RWPE2 (cell line): Measurements from ENCODE around the gene CRTC2.

ENCODE experiments used
- ATAC-seq: fragments of 200-7000 bp; cut with Tn5 transposase; 3 replicates; pipeline ENCODE4 v1.9.1; 2021; ENCODE audit warnings: low read depth
- DNase-seq: peaks from one replicate; pipeline ENCODE4 v3.0.0-alpha.2; 2020; ENCODE audit warnings: low spot score
- H3K27ac ChIP-seq: fragments of 450-650 bp; 2 replicates; pipeline ENCODE4 v1.5.1; 2017; ENCODE audit warnings: mild to moderate bottlenecking; ENCODE audit not compliant: poor library complexity, severe bottlenecking
- H3K27me3 ChIP-seq: fragments of 250-450 bp; sonication (Bioruptor Pico); 2 replicates; pipeline ENCODE4 v1.5.1; 2021; ENCODE audit warnings: mild to moderate bottlenecking, moderate library complexity; ENCODE audit not compliant: insufficient read depth, poor library complexity, severe bottlenecking
- H3K36me3 ChIP-seq: fragments of 250-450 bp; sonication (Bioruptor Pico); 2 replicates; pipeline ENCODE4 v1.5.1; 2020; ENCODE audit warnings: low read depth, mild to moderate bottlenecking, moderate library complexity
- H3K4me1 ChIP-seq: fragments of 250-450 bp; sonication (Bioruptor Pico); 2 replicates; pipeline ENCODE4 v1.5.1; 2021; ENCODE audit warnings: mild to moderate bottlenecking, moderate library complexity; ENCODE audit not compliant: insufficient read depth, poor library complexity, severe bottlenecking
- H3K4me3 ChIP-seq: fragments of 250-450 bp; sonication (Bioruptor Pico); 2 replicates; pipeline ENCODE4 v1.5.1; 2021; ENCODE audit warnings: mild to moderate bottlenecking, moderate library complexity; ENCODE audit not compliant: severe bottlenecking
- H3K9me3 ChIP-seq: fragments of 250-450 bp; sonication (Bioruptor Pico); 2 replicates; pipeline ENCODE4 v1.5.1; 2021; ENCODE audit warnings: mild to moderate bottlenecking, moderate library complexity; ENCODE audit not compliant: severe bottlenecking
- CTCF ChIP-seq: fragments of 450-650 bp; IDR thresholded peaks from one replicate; pipeline ENCODE4 v1.5.1; 2017; ENCODE audit warnings: mild to moderate bottlenecking, moderate library complexity; ENCODE audit not compliant: poor library complexity, severe bottlenecking

Gene CRTC2

DNA sequence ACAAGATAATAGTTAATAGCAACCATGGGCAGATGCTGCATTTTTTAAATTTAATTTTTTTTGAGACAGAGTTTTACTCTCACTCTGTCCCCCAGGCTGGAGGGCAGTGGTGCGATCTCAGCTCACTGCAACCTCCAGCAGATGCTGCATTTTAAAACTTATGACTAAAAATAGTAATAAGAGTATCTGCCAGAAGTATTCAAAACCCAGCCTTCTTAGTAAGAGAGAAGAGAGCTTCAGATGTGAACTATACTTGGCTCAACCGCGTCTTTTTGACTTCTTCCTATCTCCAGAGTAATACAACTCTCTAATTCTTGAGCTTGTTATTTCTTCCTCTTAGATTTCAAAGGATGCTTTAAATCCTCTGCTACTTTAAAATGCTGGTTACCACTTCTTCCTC is 36.8 kb upstream of the CRTC2 start:
- Histone ChIP-seq H3K4me3 (no peak overlapping the region), H3K27me3 (no peaks in the 10 kb centered on the region), H3K27ac (no peak overlapping the region), H3K9me3 (no peaks in the 10 kb centered on the region), H3K4me1 (peaks cover 8% of the 10 kb centered on the region), H3K36me3 (peaks cover 46% of the 10 kb centered on the region)
- TF ChIP-seq CTCF, result no peak
- DNase-seq (no peak), ATAC-seq (no peak)

DNA sequence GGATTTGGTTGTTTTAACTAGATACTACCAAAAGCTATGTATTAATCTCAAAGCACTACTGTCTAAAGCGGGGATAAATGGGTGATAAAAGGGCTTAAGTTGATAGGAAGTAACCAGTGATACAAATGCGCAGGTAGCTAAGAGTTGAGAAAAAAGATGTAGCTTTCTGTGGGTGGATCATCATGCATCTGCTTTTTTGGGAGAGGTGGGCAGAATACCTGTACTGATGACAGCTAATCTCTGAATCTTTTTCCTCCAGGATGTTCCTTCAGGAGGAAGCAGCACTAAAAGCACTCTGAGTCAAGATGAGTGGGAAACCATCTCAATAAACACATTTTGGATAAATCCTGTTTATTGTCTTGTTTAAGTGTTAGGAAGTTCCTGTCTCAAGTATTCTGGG is 33.4 kb upstream of the CRTC2 start:
- peaks cover 46% of the 10 kb centered on the region for H3K36me3 ChIP-seq

GRCh38 chr1:153991151-153991630 is 32.8 kb upstream of the CRTC2 start:
- Histone ChIP-seq H3K9me3 (no peaks in the 10 kb centered on the region), H3K27ac (peak overlapping the region; percentile 74), H3K4me3 (peak overlapping the region; percentile 84), H3K36me3 (peaks cover 46% of the 10 kb centered on the region), H3K27me3 (no peaks in the 10 kb centered on the region), H3K4me1 (peaks cover 18% of the 10 kb centered on the region)
- ATAC-seq (no peak), DNase-seq (no peak)
- TF ChIP-seq CTCF, result no peak

More for the DNA sequence above, 33.4 kb upstream of the CRTC2 start:
- no peak for TF ChIP-seq CTCF
- H3K4me3 ChIP-seq, result peak overlapping the region; percentile 84
- H3K27ac ChIP-seq, result peak overlapping the region; percentile 74
- H3K27me3 ChIP-seq, result no peaks in the 10 kb centered on the region
- H3K9me3 ChIP-seq, result no peaks in the 10 kb centered on the region
- H3K4me1 ChIP-seq, result peaks cover 14% of the 10 kb centered on the region
- ATAC-seq (no peak), DNase-seq (no peak)

DNA sequence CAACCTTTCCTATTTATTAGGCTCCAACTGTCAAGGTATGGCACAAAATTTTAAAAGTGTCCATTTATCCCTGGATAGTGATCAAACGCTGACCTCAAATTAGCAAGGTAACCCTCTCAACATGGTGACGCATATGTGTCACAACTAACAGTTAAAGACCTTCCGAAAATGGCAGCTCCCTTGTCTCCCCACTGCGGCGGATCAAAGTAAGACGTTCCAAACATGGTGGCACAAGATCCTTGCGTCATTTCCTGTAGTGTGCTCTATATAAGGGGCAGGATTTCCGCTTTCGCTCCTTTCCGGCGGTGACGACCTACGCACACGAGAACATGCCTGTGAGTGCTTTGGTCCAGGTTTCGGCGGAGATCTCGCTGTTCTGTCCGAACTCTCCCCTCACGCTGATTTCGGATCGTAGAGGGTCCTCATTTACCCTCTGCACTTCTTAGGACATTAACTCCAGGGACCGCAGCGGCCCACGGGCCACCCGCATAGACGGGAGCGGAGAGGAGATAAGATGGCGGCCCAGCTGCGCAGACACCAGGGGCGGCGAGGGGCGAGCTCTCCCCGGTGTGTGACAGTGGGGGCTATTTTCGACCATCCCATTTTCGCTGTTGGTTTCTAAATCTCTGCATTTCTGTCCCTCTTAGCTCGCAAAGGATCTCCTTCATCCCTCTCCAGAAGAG is 32.2 kb upstream of the CRTC2 start, which contains the start of gene RPS27:
RPS27 (plus strand) TSS at position 295 of the 683 bp plus-strand sequence; CDS start at position 330, 35 bp downstream.
- peaks cover 45% of the 10 kb centered on the region for H3K36me3 ChIP-seq
- peaks cover 18% of the 10 kb centered on the region for H3K4me1 ChIP-seq
- ATAC-seq, result peak; percentile 37
- peak within 1 kb of the TSS; percentile 74 for H3K27ac ChIP-seq
- peak within 1 kb of the TSS; percentile 84 for H3K4me3 ChIP-seq
- no peak for TF ChIP-seq CTCF
- H3K9me3 ChIP-seq, result no peaks in the 10 kb centered on the region
- peak; percentile 92 for DNase-seq
- no peaks in the 10 kb centered on the region for H3K27me3 ChIP-seq

DNA sequence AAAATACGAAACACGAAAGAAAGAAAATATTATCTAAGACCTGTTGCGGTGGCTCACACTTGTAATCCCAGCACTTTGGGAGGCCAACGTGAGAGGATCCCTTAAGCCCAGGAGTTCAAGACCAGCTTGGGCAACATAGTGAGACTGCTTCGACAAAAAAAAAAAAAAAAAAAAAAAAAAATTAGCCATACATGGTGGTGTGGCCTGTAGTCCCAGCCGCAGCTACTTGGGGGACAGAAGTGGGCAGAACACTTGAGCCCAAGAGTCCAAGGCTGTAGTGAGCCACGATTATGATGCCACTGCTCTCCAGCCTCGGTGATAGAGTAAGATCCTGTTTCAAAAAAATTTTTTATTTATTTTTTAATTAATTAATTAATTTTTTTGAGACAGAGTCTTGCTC is 29.2 kb upstream of the CRTC2 start:
- H3K27ac ChIP-seq, result peak overlapping the region; percentile 71
- TF ChIP-seq CTCF, result no peak
- no peaks in the 10 kb centered on the region for H3K27me3 ChIP-seq
- peaks cover 18% of the 10 kb centered on the region for H3K4me1 ChIP-seq
- H3K4me3 ChIP-seq, result no peak overlapping the region
- ATAC-seq (no peak), DNase-seq (no peak)
- peaks cover 36% of the 10 kb centered on the region for H3K36me3 ChIP-seq
- H3K9me3 ChIP-seq, result no peaks in the 10 kb centered on the region
